Activated naive CD4-positive, alpha-beta T cell treated with anti-CD3 and anti-CD28 coated beads, Interleukin-2, amount 50 U/mL, for 72 hours (primary cell): ENCODE results near the gene JARID2. TPM values are rescaled to one million over a fixed set of nuclear protein-coding genes. Genes with fewer than 3 reads are reported as not detected.
A peak's percentile ranks its signal among the peaks of the same experiment; 100 is the strongest.

ENCODE experiments used
- ATAC-seq, 2 donors: fragments of 150-1000 bp; cut with Tn5 transposase; 2 replicates each; pipeline ENCODE4 v1.10.0; 2021; ENCODE audit warnings: mild to moderate bottlenecking in 2 of 2, moderate library complexity in 2 of 2
- DNase-seq, 2 donors: peaks; one replicate each; pipeline ENCODE4 v3.0.0; 2021 to 2022; ENCODE audit warnings: low spot score in 2 of 2
- H3K27ac Mint-ChIP-seq, 2 donors: one replicate each; pipeline ENCODE4 v1.8.0; 2022; ENCODE audit warnings: mild to moderate bottlenecking in 2 of 2, mixed read lengths in 2 of 2
- H3K36me3 Mint-ChIP-seq, 2 donors: one replicate each; pipeline ENCODE4 v1.8.0; 2022; ENCODE audit warnings: mixed read lengths in 2 of 2
- H3K9me3 Mint-ChIP-seq, 2 donors: one replicate each; pipeline ENCODE4 v1.8.0; 2022; ENCODE audit warnings: mixed read lengths in 2 of 2
- total RNA-seq, 2 donors: library from RNA; stranded (reverse); gene quantifications; one replicate each; pipeline ENCODE4 v1.2.3, GENCODE V29; 2022

The JARID2 gene
- total RNA-seq, 2 donors from 2014 or later, result 35.3 to 36.3 TPM

GRCh38 chr6:15440040-15440439 is 194.2 kb downstream of the JARID2 start:
- ATAC-seq (peak in 1 of 2 donors; percentile 7), DNase-seq (no peak)
- peaks cover 0 to 30% of the 10 kb centered on the region in 2 donors for H3K36me3 Mint-ChIP-seq
- no peaks in the 10 kb centered on the region for H3K9me3 Mint-ChIP-seq
- H3K27ac Mint-ChIP-seq, result peak overlapping the region; percentile 36 to 66

GRCh38 chr6:15441215-15441868 is 195.5 kb downstream of the JARID2 start:
- peak in 1 of 2 donors; percentile 37 for DNase-seq
- peak; percentile 32 to 52 for ATAC-seq
- peaks cover 0 to 23% of the 10 kb centered on the region in 2 donors for H3K36me3 Mint-ChIP-seq
- peak overlapping the region in 1 of 2 donors; percentile 33 for H3K27ac Mint-ChIP-seq
- H3K9me3 Mint-ChIP-seq, result no peaks in the 10 kb centered on the region

- no peak for ATAC-seq
- Mint-ChIP-seq H3K27ac (peak overlapping the region in 1 of 2 donors; percentile 23), H3K9me3 (no peaks in the 10 kb centered on the region), H3K36me3 (peaks cover 0 to 17% of the 10 kb centered on the region in 2 donors)
- no peak for DNase-seq
Measured at GRCh38 chr6:15441981-15442380, 196.1 kb downstream of the JARID2 start.

GRCh38 chr6:15442467-15442866 is 196.6 kb downstream of the JARID2 start:
- DNase-seq (no peak), ATAC-seq (no peak)
- Mint-ChIP-seq H3K9me3 (no peaks in the 10 kb centered on the region), H3K36me3 (peaks cover 0 to 13% of the 10 kb centered on the region in 2 donors), H3K27ac (no peak overlapping the region)

- ATAC-seq (no peak), DNase-seq (no peak)
- H3K27ac Mint-ChIP-seq, result no peak overlapping the region
- H3K9me3 Mint-ChIP-seq, result no peaks in the 10 kb centered on the region
- H3K36me3 Mint-ChIP-seq, result peaks cover 0 to 5% of the 10 kb centered on the region in 2 donors
Measured at GRCh38 chr6:15443119-15443830, 197.4 kb downstream of the JARID2 start.

GRCh38 chr6:15444081-15444731 is 198.3 kb downstream of the JARID2 start:
- ATAC-seq (no peak), DNase-seq (no peak)
- no peaks in the 10 kb centered on the region for H3K36me3 Mint-ChIP-seq
- H3K27ac Mint-ChIP-seq, result no peak overlapping the region
- no peaks in the 10 kb centered on the region for H3K9me3 Mint-ChIP-seq

- H3K9me3 Mint-ChIP-seq, result no peaks in the 10 kb centered on the region
- H3K36me3 Mint-ChIP-seq, result no peaks in the 10 kb centered on the region
- DNase-seq (no peak), ATAC-seq (no peak)
- H3K27ac Mint-ChIP-seq, result peak overlapping the region in 1 of 2 donors; percentile 61
Measured at GRCh38 chr6:15444881-15445280, 199.0 kb downstream of the JARID2 start.

- Mint-ChIP-seq H3K36me3 (peaks cover 3 to 5% of the 10 kb centered on the region in 2 donors), H3K9me3 (no peaks in the 10 kb centered on the region), H3K27ac (peak overlapping the region; percentile 27 to 68)
- DNase-seq (no peak), ATAC-seq (no peak)
Measured at GRCh38 chr6:15447546-15448267, 201.8 kb downstream of the JARID2 start.

GRCh38 chr6:15449011-15449410 is 203.1 kb downstream of the JARID2 start:
- no peak for DNase-seq
- H3K36me3 Mint-ChIP-seq, result peaks cover 16% of the 10 kb centered on the region in 2 donors
- no peak for ATAC-seq

GRCh38 chr6:15451738-15452137 is 205.9 kb downstream of the JARID2 start:
- no peaks in the 10 kb centered on the region for H3K9me3 Mint-ChIP-seq
- DNase-seq, result no peak
- H3K36me3 Mint-ChIP-seq, result peaks cover 19 to 26% of the 10 kb centered on the region in 2 donors
- H3K27ac Mint-ChIP-seq, result peak overlapping the region in 1 of 2 donors; percentile 18
- peak in 1 of 2 donors; percentile 21 for ATAC-seq

More at GRCh38 chr6:15449011-15449410, 203.1 kb downstream of the JARID2 start:
- Mint-ChIP-seq H3K27ac (peak overlapping the region in 1 of 2 donors; percentile 38), H3K9me3 (no peaks in the 10 kb centered on the region)

- no peak for DNase-seq
- Mint-ChIP-seq H3K36me3 (peaks cover 19 to 26% of the 10 kb centered on the region in 2 donors), H3K9me3 (no peaks in the 10 kb centered on the region), H3K27ac (peak overlapping the region; percentile 18 to 47)
- ATAC-seq, result peak in 1 of 2 donors; percentile 9
Measured at GRCh38 chr6:15452182-15452941, 206.5 kb downstream of the JARID2 start.

- DNase-seq (no peak), ATAC-seq (no peak)
- Mint-ChIP-seq H3K36me3 (peaks cover 19 to 26% of the 10 kb centered on the region in 2 donors), H3K27ac (no peak overlapping the region), H3K9me3 (no peaks in the 10 kb centered on the region)
Measured at GRCh38 chr6:15453186-15453585, 207.3 kb downstream of the JARID2 start.

- DNase-seq (no peak), ATAC-seq (no peak)
- Mint-ChIP-seq H3K9me3 (no peaks in the 10 kb centered on the region), H3K27ac (no peak overlapping the region), H3K36me3 (peaks cover 19 to 26% of the 10 kb centered on the region in 2 donors)
Measured at GRCh38 chr6:15453622-15454021, 207.8 kb downstream of the JARID2 start.

- Mint-ChIP-seq H3K9me3 (no peaks in the 10 kb centered on the region), H3K27ac (no peak overlapping the region), H3K36me3 (peaks cover 19 to 26% of the 10 kb centered on the region in 2 donors)
- DNase-seq (no peak), ATAC-seq (no peak)
Measured at GRCh38 chr6:15456422-15456821, 210.6 kb downstream of the JARID2 start.

GRCh38 chr6:15457121-15457650 is 211.3 kb downstream of the JARID2 start:
- H3K9me3 Mint-ChIP-seq, result no peaks in the 10 kb centered on the region
- peaks cover 19 to 26% of the 10 kb centered on the region in 2 donors for H3K36me3 Mint-ChIP-seq
- no peak overlapping the region for H3K27ac Mint-ChIP-seq
- DNase-seq (no peak), ATAC-seq (no peak)

- DNase-seq (no peak), ATAC-seq (no peak)
- Mint-ChIP-seq H3K27ac (peak overlapping the region in 1 of 2 donors; percentile 16), H3K36me3 (peaks cover 13 to 19% of the 10 kb centered on the region in 2 donors), H3K9me3 (no peaks in the 10 kb centered on the region)
Measured at GRCh38 chr6:15458021-15458459, 212.2 kb downstream of the JARID2 start.
